EH (cell line): Measurements from ENCODE around the gene MORC1.
A peak's percentile ranks its signal among the peaks of the same experiment; 100 is the strongest.
"Not testable (repeated sequence)": the region's sequence is repeated elsewhere in the genome, so short reads cannot be mapped to it uniquely, and the experiment has no call there.

Experiments
- DNase-seq: peaks from one replicate; pipeline ENCODE4 v3.0.0-alpha.2; 2015; ENCODE audit warnings: low read depth

The MORC1 gene

GRCh38 chr3:109112946-109113760, 4.8 kb downstream of the MORC1 start:
- no peak for DNase-seq

- DNase-seq = no peak
Observed at GRCh38 chr3:109109574-109109973, 8.4 kb downstream of the MORC1 start.

- no peak for DNase-seq
Observed at GRCh38 chr3:109098079-109098644, 19.8 kb downstream of the MORC1 start.

GRCh38 chr3:109095166-109095565, 22.8 kb downstream of the MORC1 start:
- no peak for DNase-seq

DNA sequence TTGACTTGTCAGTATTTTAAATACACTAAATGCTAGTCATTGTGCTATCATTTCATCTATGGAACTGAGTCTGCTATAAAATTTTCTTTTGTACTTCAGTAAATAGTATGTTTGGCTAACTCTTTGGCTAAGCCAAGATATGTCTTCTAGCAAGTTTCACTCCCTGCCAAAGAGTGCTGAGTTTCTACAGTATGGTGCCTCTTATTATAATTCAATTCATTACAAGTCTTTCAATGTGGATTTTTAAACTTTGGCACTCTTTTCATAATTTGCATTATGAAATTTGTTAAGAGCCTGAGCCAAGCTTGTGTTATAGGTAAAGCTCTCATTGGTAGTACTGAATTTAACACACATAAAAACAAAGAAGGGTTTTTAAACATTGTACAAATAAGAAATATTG, 24.4 kb downstream of the MORC1 start:
- no peak for DNase-seq

- no peak for DNase-seq
Observed at GRCh38 chr3:109091846-109092245, 26.1 kb downstream of the MORC1 start.

DNA sequence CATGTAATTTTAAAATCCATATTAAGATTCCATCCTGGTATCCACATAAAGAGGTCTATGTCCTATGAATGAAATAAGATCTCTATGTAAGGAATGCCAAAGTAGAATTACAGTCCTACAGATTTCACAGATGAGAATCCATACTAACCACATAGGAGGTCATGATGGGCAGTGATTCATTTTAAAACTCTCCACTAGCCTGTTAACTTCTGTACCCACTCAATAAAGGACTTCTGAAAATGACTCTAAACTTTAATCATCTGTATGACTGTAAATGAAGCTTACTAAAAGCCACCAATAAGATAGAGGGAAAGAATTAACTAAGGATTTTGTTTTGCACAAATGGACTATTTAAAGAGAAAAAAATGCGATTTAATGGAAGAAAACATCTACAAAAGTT, 28.7 kb downstream of the MORC1 start:
- DNase-seq = no peak

DNA sequence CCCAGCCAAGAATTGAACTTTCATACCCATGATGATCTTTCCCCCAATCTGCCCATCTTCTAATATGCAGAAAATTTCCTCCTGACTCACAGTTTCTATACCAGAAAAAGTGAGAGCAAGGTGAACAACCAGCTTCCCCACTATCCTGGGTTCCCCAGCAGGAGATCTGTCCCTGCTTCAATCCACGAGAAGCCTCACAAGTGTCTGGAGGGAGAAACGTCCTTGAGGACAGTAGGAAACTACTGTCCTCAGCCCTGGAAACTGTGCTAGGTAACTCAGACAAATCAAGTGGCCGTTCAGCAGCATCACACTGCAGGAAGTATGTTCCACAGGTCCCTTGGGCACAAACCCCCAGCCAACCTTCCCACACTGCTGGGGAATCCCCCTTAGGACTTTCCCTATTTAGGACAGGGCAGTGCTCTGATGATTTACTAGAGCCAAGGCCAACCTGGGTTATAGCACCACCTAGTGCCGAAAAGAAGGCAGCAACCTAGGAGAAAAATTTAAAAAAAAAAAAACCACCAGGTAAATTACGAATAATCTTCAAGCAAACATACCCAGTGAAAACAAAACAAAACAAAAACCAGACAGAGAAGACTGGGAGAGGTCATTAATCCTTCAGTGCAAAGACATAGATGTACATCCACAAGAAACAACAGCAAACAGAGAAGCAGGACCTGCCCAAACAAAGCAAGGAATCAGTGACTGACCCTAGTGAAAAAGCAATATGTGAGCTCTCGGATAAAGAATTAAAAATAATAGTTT, 36.0 kb downstream of the MORC1 start:
- DNase-seq = peak; percentile 22

DNA sequence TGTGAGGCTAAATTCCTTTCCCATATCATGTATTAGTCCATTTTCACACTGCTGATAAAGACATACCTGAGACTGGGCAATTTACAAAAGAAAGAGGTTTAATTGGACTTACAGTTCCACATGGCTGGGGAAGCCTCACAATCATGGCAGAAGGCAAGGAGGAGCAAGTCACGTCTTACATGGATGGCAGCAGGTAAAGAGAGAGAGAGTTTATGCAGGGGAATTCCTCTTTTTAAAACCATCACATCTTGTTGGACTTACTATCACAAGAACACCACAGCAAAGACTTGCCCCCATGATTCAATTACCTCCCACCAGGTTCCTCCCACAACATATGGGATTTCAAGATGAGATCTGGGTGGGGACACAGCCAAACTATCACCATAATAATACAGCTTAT, 37.8 kb downstream of the MORC1 start:
- not testable (repeated sequence) for DNase-seq

- no peak for DNase-seq
Observed at GRCh38 chr3:109073116-109073515, 44.8 kb downstream of the MORC1 start.

DNA sequence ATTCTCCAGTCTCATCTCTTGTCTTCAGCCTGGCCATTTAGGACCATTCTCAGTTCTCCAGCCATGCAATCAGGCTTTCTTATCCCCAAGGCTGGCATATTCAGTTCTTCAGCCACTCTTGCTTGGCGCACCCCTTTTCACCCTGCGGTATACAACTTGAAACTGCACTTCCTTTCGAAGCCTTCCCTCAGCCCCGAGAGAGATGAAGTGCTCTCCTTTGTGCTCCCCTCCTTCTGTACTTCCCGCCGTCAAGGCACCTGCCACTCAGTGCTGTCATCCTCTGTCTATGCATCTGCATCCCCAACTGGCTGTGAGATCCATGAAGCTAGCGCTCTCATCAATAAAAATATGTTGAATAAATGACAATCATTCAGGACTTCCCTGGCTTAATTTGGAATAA, 45.7 kb downstream of the MORC1 start:
- DNase-seq = no peak

GRCh38 chr3:109071350-109072142, 46.4 kb downstream of the MORC1 start:
- DNase-seq = no peak

DNA sequence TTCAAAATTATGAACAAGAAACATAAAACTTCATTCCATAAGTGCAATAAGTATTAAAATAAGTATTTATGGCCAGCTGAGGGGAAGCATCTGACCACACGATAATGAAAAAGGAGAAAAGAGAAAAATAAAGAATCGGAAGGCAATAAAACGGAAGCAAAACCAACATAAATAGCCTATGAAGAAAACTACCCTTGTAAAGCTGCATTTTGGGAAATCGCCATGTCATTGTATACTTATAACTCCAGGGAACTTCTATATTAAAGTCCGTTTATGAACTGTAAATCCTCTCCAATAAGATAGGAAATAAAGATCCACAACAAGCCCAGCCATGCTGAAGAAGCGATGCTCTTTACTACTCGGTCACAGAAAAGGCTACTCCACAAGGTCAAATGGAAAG, 47.7 kb downstream of the MORC1 start:
- no peak for DNase-seq

DNA sequence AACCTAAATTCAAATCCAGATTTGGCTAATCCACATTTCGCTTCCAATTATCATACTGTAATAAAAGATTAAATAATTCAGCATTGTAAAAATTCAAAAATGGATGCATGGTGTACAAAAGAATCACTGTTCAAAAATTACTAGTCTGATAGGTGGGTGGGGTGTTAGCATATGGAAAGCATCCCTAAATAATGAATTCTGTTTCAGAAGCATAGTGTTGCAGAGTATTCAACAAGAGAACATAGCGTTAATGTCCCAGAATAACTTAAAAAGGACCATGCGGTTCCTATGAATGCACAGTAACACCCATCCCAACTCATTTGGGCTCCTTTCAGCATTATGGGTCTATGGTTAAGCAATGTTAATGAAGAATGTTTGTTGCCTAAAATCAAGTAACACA, 51.1 kb downstream of the MORC1 start:
- no peak for DNase-seq

GRCh38 chr3:109059264-109059663, 58.7 kb downstream of the MORC1 start:
- DNase-seq = no peak

DNA sequence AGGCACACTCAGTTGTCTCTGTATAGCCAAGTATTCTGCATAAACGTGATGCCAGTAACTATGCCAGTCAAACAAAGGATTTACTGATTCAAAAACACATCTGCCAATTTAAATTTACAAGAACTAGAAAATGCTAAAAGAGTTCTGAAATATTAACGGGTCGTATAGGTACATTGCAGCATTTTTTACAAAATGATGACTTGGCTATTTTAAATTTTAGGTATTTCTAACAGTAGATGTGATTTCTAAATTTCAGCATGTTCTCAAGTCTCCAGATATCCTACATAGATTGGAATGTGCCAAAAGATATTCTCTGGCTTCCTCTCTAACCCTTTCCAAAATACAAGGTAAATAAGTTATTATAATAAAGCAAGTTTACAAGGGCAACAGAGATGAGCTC, 60.3 kb downstream of the MORC1 start:
- DNase-seq = no peak

GRCh38 chr3:109057056-109057455, 60.9 kb downstream of the MORC1 start:
- no peak for DNase-seq

- no peak for DNase-seq
Observed at GRCh38 chr3:109050591-109051167, 67.3 kb downstream of the MORC1 start.

- DNase-seq = no peak
Observed at GRCh38 chr3:109047366-109047765, 70.6 kb downstream of the MORC1 start.

- DNase-seq = no peak
Observed at GRCh38 chr3:109045271-109046040, 72.5 kb downstream of the MORC1 start.

- DNase-seq = no peak
Observed at GRCh38 chr3:109035082-109035481, 82.9 kb downstream of the MORC1 start.
